SK-N-MC (cell line): ENCODE data around the gene ZNF407.

Source experiments
- EZH2 ChIP-seq: fragments of 200-600 bp; sonication (generic); IDR thresholded peaks from one replicate; pipeline ENCODE4 v1.6.1; 2017; ENCODE audit warnings: antibody characterized with exemption
- FOXP2 ChIP-seq: optimal IDR thresholded peaks from 2 replicates; pipeline ENCODE3; 2011; ENCODE audit warnings: mild to moderate bottlenecking, moderate library complexity; ENCODE audit not compliant: insufficient read depth; ENCODE audit errors: extremely low read length, control extremely low read depth
- POLR2AphosphoS5 ChIP-seq: IDR thresholded peaks from 2 replicates; pipeline ENCODE4 v1.6.1; 2012; ENCODE audit warnings: mild to moderate bottlenecking, low read depth, low read length, borderline replicate concordance

DNA sequence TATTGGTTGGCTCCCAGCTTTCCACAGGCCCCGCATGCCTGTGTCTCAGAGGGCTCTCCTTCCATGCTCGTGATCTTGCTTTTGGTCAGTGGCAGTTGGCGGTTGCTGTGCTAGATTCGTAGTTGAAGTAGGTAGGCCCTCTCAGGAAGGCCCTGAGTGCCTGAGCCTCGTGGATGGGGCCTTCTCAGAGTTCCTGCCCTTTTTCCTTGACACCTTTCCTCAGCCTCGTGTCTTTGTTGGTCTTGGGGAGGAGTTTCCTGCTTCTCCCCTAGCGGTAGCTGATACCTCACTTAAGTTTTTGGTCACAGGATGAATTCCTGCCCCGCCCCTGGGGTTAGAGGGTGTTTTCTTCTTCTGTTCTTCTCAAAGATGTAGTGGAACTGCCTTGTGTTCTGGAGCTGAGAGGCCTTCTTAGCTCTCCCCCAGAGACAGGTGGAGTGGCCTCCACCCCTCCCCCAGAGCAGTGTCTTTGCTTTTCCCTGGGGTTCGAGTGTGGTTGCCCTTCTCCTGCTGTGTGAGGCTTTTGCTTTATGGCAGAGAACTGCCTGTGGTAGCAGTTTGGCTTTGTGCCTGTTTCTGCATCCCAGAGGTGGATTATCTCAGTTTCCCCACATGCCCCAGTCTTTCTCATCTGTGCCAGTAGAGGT, 94.8 kb downstream of the ZNF407 start:
- TF ChIP-seq POLR2AphosphoS5: no peak
- TF ChIP-seq EZH2: no peak
- no peak for TF ChIP-seq FOXP2
